Mesodermal cell (in vitro differentiated cells): ENCODE measurements around the gene TSPAN13.

Experiments used
- H3K27ac ChIP-seq: 2 replicates; pipeline ENCODE4 v1.7.0; 2013; ENCODE audit warnings: mild to moderate bottlenecking, low read depth, low read length, moderate library complexity; ENCODE audit not compliant: severe bottlenecking
- H3K36me3 ChIP-seq: 2 replicates; pipeline ENCODE4 v1.7.1; 2013; ENCODE audit warnings: mild to moderate bottlenecking, low read length, moderate library complexity; ENCODE audit not compliant: control insufficient read depth, insufficient read depth
- H3K4me1 ChIP-seq: one replicate; pipeline ENCODE4 v1.7.1; 2013; ENCODE audit warnings: mild to moderate bottlenecking, low read length; ENCODE audit not compliant: insufficient read depth, control insufficient read depth, poor library complexity, severe bottlenecking
- H3K4me3 ChIP-seq: 2 replicates; pipeline ENCODE4 v1.7.0; 2013; ENCODE audit warnings: low read length, control low read depth, mild to moderate bottlenecking; ENCODE audit not compliant: insufficient read depth, poor library complexity, severe bottlenecking; ENCODE audit errors: extremely low read depth
- H3K9me3 ChIP-seq: 2 replicates; pipeline ENCODE4 v1.7.1; 2013; ENCODE audit warnings: mild to moderate bottlenecking, low read length, moderate library complexity; ENCODE audit not compliant: control insufficient read depth
- WGBS, 2 experiments: methylation state at CpG; one replicate each; pipeline ENCODE4 v1.1.5; 2013; ENCODE audit warnings: missing lambda C conversion rate in 2 of 2; ENCODE audit not compliant: insufficient coverage in 2 of 2; 5-methylcytosine and 5-hydroxymethylcytosine counted together

Gene TSPAN13

GRCh38 chr7:16726189-16726588 lies 27.4 kb upstream of the TSPAN13 start:
- 100% methylated on average over 2 of the region's 2 CpGs; no CpG with 5 or more reads in 1 of the 2 experiments for WGBS, 2 experiments
- Histone ChIP-seq H3K27ac (no peak overlapping the region), H3K4me1 (peaks cover 3% of the 10 kb centered on the region), H3K9me3 (no peaks in the 10 kb centered on the region), H3K36me3 (no peaks in the 10 kb centered on the region), H3K4me3 (no peak overlapping the region)

DNA sequence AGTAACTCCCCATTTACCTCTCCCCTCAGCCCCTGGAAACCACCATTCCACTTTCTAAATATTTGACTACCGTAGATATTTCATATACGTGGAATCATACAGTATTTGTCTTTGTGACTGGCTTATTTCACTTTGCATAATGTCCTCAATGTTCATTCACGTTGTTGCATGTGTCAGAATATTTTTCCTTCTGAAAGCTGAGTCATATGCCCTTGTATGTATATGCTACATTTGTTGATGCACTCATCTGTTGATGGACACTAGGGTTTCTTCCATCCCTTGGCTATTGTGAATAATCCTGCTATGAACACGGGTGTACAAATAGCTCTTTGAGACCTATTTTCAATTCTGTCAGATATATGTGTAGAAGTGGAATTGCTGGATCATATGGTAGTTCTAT lies 25.8 kb upstream of the TSPAN13 start:
- whole genome bisulfite sequencing, 2 experiments, result 89 to 100% methylated on average over 3 of the region's 4 CpGs
- H3K27ac ChIP-seq, result no peak overlapping the region

DNA sequence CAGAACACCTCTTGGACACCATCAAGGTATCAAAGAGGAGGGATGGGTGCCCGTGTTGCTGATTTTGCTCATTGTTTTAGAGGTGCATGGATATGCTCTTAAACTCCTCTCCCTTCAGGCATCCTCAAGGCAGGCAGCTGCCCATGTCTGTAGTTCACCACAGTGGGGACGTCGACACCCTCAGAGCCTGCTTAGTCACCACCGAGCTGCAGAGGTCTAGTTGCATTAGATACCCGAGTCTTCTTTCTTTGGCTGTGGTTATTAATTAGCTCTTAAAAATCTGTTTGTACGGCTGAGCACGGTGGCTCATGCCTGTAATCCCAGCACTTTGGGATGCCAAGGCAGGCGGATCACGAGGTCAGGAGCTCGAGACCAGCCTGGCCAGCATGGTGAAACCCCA lies 24.7 kb upstream of the TSPAN13 start:
- Histone ChIP-seq H3K4me3 (no peak overlapping the region), H3K36me3 (no peaks in the 10 kb centered on the region), H3K4me1 (no peaks in the 10 kb centered on the region), H3K27ac (no peak overlapping the region), H3K9me3 (no peaks in the 10 kb centered on the region)
- 94 to 98% methylated on average over 6 to 10 of the region's 10 CpGs for WGBS, 2 experiments

More for the DNA sequence above, 25.8 kb upstream of the TSPAN13 start:
- no peaks in the 10 kb centered on the region for H3K9me3 ChIP-seq
- H3K36me3 ChIP-seq, result no peaks in the 10 kb centered on the region
- peaks cover 3% of the 10 kb centered on the region for H3K4me1 ChIP-seq
- no peak overlapping the region for H3K4me3 ChIP-seq

DNA sequence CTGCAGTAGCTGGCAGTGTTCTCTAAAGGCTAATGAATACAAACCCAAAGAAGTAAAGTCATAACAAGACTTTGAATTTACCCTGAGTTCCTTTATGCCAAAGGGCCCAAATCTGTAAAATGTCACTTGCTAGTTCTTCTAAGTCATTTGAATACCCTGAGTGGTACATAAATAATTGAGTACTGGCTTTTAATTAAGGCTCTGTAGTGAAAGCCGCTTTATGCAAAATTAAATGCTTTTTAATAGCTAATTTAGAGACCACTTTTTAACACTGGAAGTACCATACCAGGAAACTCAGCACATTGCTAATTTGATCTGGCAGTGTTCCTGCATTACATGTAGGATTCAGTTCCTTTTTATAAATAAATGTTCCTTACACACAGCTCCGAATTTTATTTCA lies 24.0 kb upstream of the TSPAN13 start:
- no CpG with 5 or more reads among the region's 2 CpGs for WGBS, 2 experiments
- H3K27ac ChIP-seq, result no peak overlapping the region
- H3K36me3 ChIP-seq, result no peaks in the 10 kb centered on the region
- no peak overlapping the region for H3K4me3 ChIP-seq
- H3K4me1 ChIP-seq, result no peaks in the 10 kb centered on the region
- no peaks in the 10 kb centered on the region for H3K9me3 ChIP-seq

- no peak overlapping the region for H3K27ac ChIP-seq
- no peak overlapping the region for H3K4me3 ChIP-seq
- no peaks in the 10 kb centered on the region for H3K36me3 ChIP-seq
- H3K9me3 ChIP-seq, result no peaks in the 10 kb centered on the region
- WGBS, 2 experiments, result 97 to 100% methylated on average over 2 to 3 of the region's 3 CpGs
- peaks cover 4% of the 10 kb centered on the region for H3K4me1 ChIP-seq
Measured at GRCh38 chr7:16730937-16731336, 22.6 kb upstream of the TSPAN13 start.

DNA sequence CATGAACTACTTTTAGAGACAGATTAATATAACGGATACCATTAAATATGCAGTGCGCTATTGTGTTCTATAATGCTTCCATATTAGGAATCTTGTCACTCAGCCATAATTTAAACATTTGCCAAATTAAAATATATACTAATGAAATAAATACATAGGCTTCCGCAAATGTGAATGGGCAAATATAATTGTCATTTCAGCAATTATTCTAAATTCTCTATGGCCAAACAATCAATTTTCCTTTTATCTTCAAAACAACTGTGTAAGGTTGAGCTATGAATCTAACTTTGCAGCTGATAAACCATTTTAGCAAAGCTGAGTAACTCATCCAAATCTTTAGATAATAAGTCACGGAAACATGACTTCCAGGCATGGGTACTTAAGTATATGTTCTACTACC lies 20.7 kb upstream of the TSPAN13 start:
- Histone ChIP-seq H3K9me3 (no peaks in the 10 kb centered on the region), H3K27ac (no peak overlapping the region), H3K36me3 (no peaks in the 10 kb centered on the region), H3K4me1 (peaks cover 4% of the 10 kb centered on the region), H3K4me3 (no peak overlapping the region)
- 100% methylated on average over 1 of the region's 4 CpGs; no CpG with 5 or more reads in 1 of the 2 experiments for WGBS, 2 experiments

DNA sequence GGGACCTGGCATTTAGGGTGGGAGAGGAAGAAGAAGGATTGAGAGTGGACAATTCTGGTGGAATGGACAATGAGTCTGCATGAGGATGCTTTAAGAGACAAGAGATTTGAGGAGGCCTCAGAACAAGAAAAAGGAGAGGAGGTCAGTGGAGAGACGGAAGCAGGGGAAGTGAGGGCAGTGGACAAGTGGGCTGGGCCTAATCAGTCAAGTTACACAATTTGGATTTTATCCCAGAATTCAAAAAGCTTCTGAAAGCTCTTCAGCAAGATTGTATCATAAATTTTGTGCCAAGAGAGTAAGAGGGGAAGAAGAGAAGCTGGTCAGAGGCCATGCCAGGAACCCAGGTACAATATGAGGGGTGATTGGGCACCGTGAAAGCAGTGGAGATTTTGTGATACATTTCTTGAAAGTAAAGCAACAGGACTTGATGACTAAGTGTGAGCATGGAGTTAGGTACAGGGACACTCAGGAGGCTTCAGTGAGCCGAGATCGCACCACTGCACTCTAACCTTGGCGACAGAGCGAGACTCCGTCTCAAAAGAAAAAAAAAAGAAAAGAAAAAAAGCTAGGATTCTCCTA lies 19.3 kb upstream of the TSPAN13 start:
- H3K4me1 ChIP-seq, result peaks cover 4% of the 10 kb centered on the region
- WGBS, 2 experiments, result 90 to 94% methylated on average over 3 to 5 of the region's 7 CpGs
- H3K4me3 ChIP-seq, result no peak overlapping the region
- H3K27ac ChIP-seq, result no peak overlapping the region
- H3K9me3 ChIP-seq, result no peaks in the 10 kb centered on the region
- H3K36me3 ChIP-seq, result no peaks in the 10 kb centered on the region

DNA sequence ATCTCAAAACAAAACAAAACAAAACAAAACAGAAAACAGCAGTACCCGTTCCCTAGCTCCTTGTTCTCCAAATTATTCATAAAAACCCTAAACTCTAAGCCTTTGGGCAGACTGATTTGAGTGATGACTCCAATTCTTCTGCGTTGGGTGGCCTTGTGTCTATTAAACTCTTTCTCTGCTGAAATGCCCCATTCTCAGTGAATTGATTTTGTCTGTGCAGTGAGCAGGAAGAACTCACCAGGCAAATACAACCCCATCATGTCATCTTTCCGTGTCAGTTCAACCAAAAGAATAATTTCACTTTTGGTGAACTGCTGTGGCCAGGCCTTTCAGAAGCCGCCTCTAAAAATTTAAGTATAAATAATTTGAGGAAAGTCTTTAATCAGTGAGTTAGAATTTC lies 18.5 kb upstream of the TSPAN13 start:
- Histone ChIP-seq H3K4me1 (peaks cover 4% of the 10 kb centered on the region), H3K9me3 (no peaks in the 10 kb centered on the region), H3K27ac (no peak overlapping the region), H3K36me3 (no peaks in the 10 kb centered on the region), H3K4me3 (no peak overlapping the region)
- 75 to 100% methylated on average over 1 to 2 of the region's 4 CpGs for WGBS, 2 experiments

DNA sequence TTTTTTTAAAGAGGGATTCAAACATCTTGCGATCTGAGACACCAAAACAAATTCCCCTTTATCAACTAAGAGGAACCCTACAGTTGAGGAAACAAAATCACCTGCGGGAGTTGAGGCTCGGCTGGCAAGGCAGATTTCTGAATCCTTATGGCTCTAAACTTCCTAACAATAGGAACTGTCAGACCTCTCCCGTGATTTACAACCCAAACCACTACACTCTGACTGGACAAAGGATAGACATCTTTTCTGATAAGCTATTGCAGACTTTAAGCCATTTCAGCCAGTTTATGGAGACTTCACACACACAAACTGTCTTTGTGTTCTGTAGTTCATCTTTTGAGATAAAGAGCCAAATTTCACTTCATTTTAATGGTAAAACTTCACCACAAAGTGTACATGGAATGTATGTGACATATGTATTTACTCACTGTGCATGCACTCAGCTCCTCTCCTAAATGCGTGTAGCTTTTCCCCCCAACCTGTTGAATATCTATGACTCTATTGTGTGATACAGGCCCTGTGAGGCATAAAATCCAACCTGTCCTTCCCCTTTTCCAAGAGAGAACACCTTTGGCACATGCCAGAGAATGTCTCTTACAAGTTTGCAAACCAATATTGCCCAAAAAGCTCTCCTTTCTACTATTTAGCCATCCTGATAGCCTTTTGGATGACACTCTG lies 15.4 kb upstream of the TSPAN13 start:
- Histone ChIP-seq H3K4me3 (no peak overlapping the region), H3K4me1 (peaks cover 19% of the 10 kb centered on the region), H3K36me3 (no peaks in the 10 kb centered on the region), H3K27ac (peak overlapping the region; percentile 36), H3K9me3 (no peaks in the 10 kb centered on the region)
- WGBS, 2 experiments, result 88 to 94% methylated on average over 4 to 5 of the region's 5 CpGs

GRCh38 chr7:16739863-16740622 lies 13.5 kb upstream of the TSPAN13 start:
- peak overlapping the region; percentile 68 for H3K27ac ChIP-seq
- WGBS, 2 experiments, result 65 to 80% methylated on average over 2 to 3 of the region's 6 CpGs

DNA sequence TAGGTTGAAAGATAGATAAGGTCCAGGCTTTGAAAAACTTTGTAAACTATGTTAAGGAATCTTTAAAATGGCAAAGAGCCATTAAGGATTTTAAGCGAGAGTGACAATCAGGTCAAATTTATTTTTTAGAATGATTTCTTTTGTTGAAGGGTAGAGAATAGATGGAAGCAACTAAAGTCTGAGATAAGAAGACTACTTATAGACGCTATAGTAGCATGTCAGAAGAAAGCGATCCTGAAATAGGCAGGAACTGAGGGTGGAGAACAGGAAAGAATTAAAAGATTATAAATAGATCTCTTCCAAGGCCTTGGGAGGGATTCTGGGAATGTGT lies 13.0 kb upstream of the TSPAN13 start:
- 90 to 100% methylated on average over 2 to 3 of the region's 3 CpGs for WGBS, 2 experiments
- H3K36me3 ChIP-seq, result no peaks in the 10 kb centered on the region
- H3K4me1 ChIP-seq, result peaks cover 23% of the 10 kb centered on the region
- no peak overlapping the region for H3K4me3 ChIP-seq
- no peaks in the 10 kb centered on the region for H3K9me3 ChIP-seq
- H3K27ac ChIP-seq, result peak overlapping the region; percentile 68

More at GRCh38 chr7:16739863-16740622, 13.5 kb upstream of the TSPAN13 start:
- no peaks in the 10 kb centered on the region for H3K9me3 ChIP-seq
- no peaks in the 10 kb centered on the region for H3K36me3 ChIP-seq
- peaks cover 27% of the 10 kb centered on the region for H3K4me1 ChIP-seq
- H3K4me3 ChIP-seq, result no peak overlapping the region
